GM23338 (cell line): ENCODE data around the gene MPRIP. TPM values are rescaled to one million over a fixed set of nuclear protein-coding genes. Genes with fewer than 3 reads are reported as not detected.

ENCODE experiments used
- ATAC-seq: fragments of 200-7000 bp; cut with Tn5 transposase; 3 replicates; pipeline ENCODE4 v1.9.1; 2020
- DNase-seq: peaks from one replicate; pipeline ENCODE4 v3.0.0-alpha.2; 2015; ENCODE audit warnings: low spot score
- H2AFZ ChIP-seq: fragments of 200-600 bp; sonication (generic); 2 replicates; pipeline ENCODE4 v1.8.0; 2016; ENCODE audit warnings: antibody characterized with exemption, mild to moderate bottlenecking, moderate library complexity
- H3F3A ChIP-seq: fragments of 200-600 bp; sonication (generic); replicated peaks from 2 replicates; pipeline ENCODE4 v1.8.0; 2017; ENCODE audit warnings: antibody characterized with exemption, mixed run types, low read depth
- H3K27ac ChIP-seq: fragments of 200-600 bp; sonication (generic); 2 replicates; pipeline ENCODE4 v1.6.1; 2016; ENCODE audit warnings: low read depth
- H3K27me3 ChIP-seq: fragments of 200-600 bp; sonication (generic); 2 replicates; pipeline ENCODE4 v1.8.0; 2016; ENCODE audit warnings: mild to moderate bottlenecking, mixed run types, moderate library complexity; ENCODE audit not compliant: insufficient read depth
- H3K36me3 ChIP-seq: fragments of 200-600 bp; sonication (generic); 2 replicates; pipeline ENCODE4 v1.8.0; 2016; ENCODE audit warnings: mild to moderate bottlenecking; ENCODE audit not compliant: insufficient read depth
- H3K4me1 ChIP-seq: fragments of 200-600 bp; sonication (generic); 2 replicates; pipeline ENCODE4 v1.8.0; 2016; ENCODE audit warnings: mild to moderate bottlenecking, moderate library complexity; ENCODE audit not compliant: insufficient read depth
- H3K4me2 ChIP-seq: fragments of 200-600 bp; sonication (generic); 2 replicates; pipeline ENCODE4 v1.7.1; 2017; ENCODE audit warnings: mixed run types
- H3K4me3 ChIP-seq: fragments of 200-600 bp; sonication (generic); 2 replicates; pipeline ENCODE4 v1.6.1; 2016; ENCODE audit warnings: mixed run types
- H3K79me2 ChIP-seq: fragments of 200-600 bp; sonication (generic); replicated peaks from 2 replicates; pipeline ENCODE4 v1.8.0; 2017; ENCODE audit warnings: mild to moderate bottlenecking; ENCODE audit not compliant: insufficient read depth
- H3K9me2 ChIP-seq: fragments of 200-600 bp; sonication (generic); 2 replicates; pipeline ENCODE4 v1.8.0; 2017; ENCODE audit not compliant: insufficient read depth
- H4K20me1 ChIP-seq: fragments of 200-600 bp; sonication (generic); replicated peaks from 2 replicates; pipeline ENCODE4 v1.8.0; 2017; ENCODE audit warnings: mild to moderate bottlenecking; ENCODE audit not compliant: insufficient read depth
- H3K27ac Mint-ChIP-seq: 2 replicates; pipeline ENCODE4 v1.8.0; 2020; ENCODE audit warnings: inconsistent platforms, mild to moderate bottlenecking, moderate library complexity, mixed read lengths
- H3K27me3 Mint-ChIP-seq: 3 replicates; pipeline ENCODE4 v1.8.0; 2022; ENCODE audit warnings: low read depth, mild to moderate bottlenecking, moderate library complexity, mixed read lengths, inconsistent platforms; ENCODE audit not compliant: insufficient read depth, poor library complexity
- H3K36me3 Mint-ChIP-seq: 3 replicates; pipeline ENCODE4 v1.8.0; 2021; ENCODE audit warnings: low read depth, mild to moderate bottlenecking, inconsistent platforms, moderate library complexity, mixed read lengths
- H3K4me1 Mint-ChIP-seq: 3 replicates; pipeline ENCODE4 v1.8.0; 2020; ENCODE audit warnings: mild to moderate bottlenecking, inconsistent platforms, mixed read lengths
- H3K4me3 Mint-ChIP-seq: 3 replicates; pipeline ENCODE4 v1.8.0; 2021; ENCODE audit warnings: moderate library complexity, mild to moderate bottlenecking, inconsistent platforms, mixed read lengths
- H3K9me3 Mint-ChIP-seq: 3 replicates; pipeline ENCODE4 v1.8.0; 2020; ENCODE audit warnings: moderate library complexity, mild to moderate bottlenecking, inconsistent platforms, mixed read lengths
- CREB1 ChIP-seq: fragments of 250-450 bp; sonication (Bioruptor Pico); IDR thresholded peaks from 2 replicates; pipeline ENCODE4 v1.5.0; 2020; ENCODE audit warnings: low read depth, mild to moderate bottlenecking, moderate library complexity
- CTCF ChIP-seq, 2 experiments: fragments of 200-600 bp in 1 of 2; sonication (generic) in 1 of 2; conservative IDR thresholded peaks; 2 replicates each; pipeline versions ENCODE4 v1.5.1 to v1.6.1; 2016 to 2017; ENCODE audit warnings: antibody characterized with exemption in 2 of 2, low read depth in 2 of 2, mild to moderate bottlenecking in 2 of 2, moderate library complexity in 1 of 2
- EZH2 ChIP-seq: fragments of 200-600 bp; sonication (generic); IDR thresholded peaks from one replicate; pipeline ENCODE4 v1.8.0; 2017; ENCODE audit warnings: antibody characterized with exemption, mild to moderate bottlenecking, low read depth; ENCODE audit not compliant: unreplicated experiment
- EZH2phosphoT487 ChIP-seq: fragments of 200-600 bp; sonication (generic); IDR thresholded peaks from one replicate; pipeline ENCODE4 v1.8.1; 2018; ENCODE audit warnings: antibody characterized with exemption; ENCODE audit not compliant: unreplicated experiment
- JUNB ChIP-seq: IDR thresholded peaks from one replicate; pipeline ENCODE4 v1.6.1; 2016; ENCODE audit warnings: antibody characterized with exemption; ENCODE audit not compliant: unreplicated experiment
- NANOG ChIP-seq: IDR thresholded peaks from 2 replicates; pipeline ENCODE4 v1.6.1; 2016; ENCODE audit warnings: antibody characterized with exemption, borderline replicate concordance
- POLR2AphosphoS5 ChIP-seq: IDR thresholded peaks from 2 replicates; pipeline ENCODE4 v1.6.1; 2016; ENCODE audit warnings: antibody characterized with exemption, low read depth
- REST ChIP-seq: IDR thresholded peaks from one replicate; pipeline ENCODE4 v1.6.1; 2018; ENCODE audit warnings: antibody characterized with exemption; ENCODE audit not compliant: unreplicated experiment
- STAT1 ChIP-seq: IDR thresholded peaks from one replicate; pipeline ENCODE4 v1.6.1; 2016; ENCODE audit warnings: antibody characterized with exemption; ENCODE audit not compliant: unreplicated experiment
- ZNF114 ChIP-seq: fragments of 250-450 bp; sonication (Bioruptor Pico); IDR thresholded peaks from 2 replicates; pipeline ENCODE4 v1.5.0; 2020; ENCODE audit warnings: mild to moderate bottlenecking, moderate library complexity
- ZNF331 ChIP-seq: fragments of 250-450 bp; sonication (Bioruptor Pico); IDR thresholded peaks from 2 replicates; pipeline ENCODE4 v1.5.0; 2020; ENCODE audit warnings: low read depth, mild to moderate bottlenecking, moderate library complexity
- ZNF462 ChIP-seq: fragments of 250-450 bp; sonication (Bioruptor Pico); IDR thresholded peaks from 2 replicates; pipeline ENCODE4 v1.5.0; 2020; ENCODE audit warnings: mild to moderate bottlenecking, moderate library complexity
- polyA plus RNA-seq: library from polyadenylated mRNA; unstranded; fragments of >200 nt; fragmentation: Nextera tagmentation; extraction: Ambion mirVana; gene quantifications from 2 replicates; pipeline ENCODE4 v1.2.1, GENCODE V29; 2016
- total RNA-seq: library from RNA; depleted of rRNA; stranded (reverse); fragments of >200 nt; shearing (Covaris generic); gene quantifications from 2 replicates; pipeline ENCODE4 v1.2.3, GENCODE V29; 2014
- TF ChIP-seq, protein P1 (sequence below): IDR thresholded peaks from 2 replicates; pipeline ENCODE4 v1.6.1; 2016; ENCODE audit warnings: antibody characterized with exemption

Gene MPRIP
- total and polyA plus RNA-seq, 2 experiments from 2014 or later: 39.3 to 113 TPM

DNA sequence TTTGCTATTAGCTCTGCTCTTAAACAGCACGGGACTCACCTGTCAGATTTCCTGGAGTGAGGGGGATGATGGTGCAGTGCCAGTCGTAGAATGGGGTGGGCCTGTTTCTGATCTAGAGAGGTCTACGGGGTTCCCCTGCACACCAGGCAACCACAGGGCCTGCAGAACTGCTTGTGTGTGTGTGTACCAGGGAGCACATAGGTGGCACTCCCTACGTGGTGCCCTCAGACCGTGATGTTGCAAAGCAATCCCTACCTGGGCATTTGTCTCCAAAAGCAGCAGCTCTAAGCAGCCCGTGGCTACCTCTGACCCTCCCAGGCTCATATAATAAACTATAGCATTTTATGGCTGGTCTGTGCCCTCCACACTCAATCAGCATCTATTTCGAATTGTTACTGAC, 38.5 kb downstream of the MPRIP start:
- Histone ChIP-seq H3F3A (no peaks in the 10 kb centered on the region), H3K36me3 (no peaks in the 10 kb centered on the region; the same call in 1 of the 2 replicates), H3K4me3 (no peak overlapping the region), H3K4me2 (no peak overlapping the region), H3K79me2 (peaks cover 29% of the 10 kb centered on the region), H2AFZ (no peak overlapping the region), H4K20me1 (peaks cover 9% of the 10 kb centered on the region), H3K27me3 (no peaks in the 10 kb centered on the region), H3K9me2 (no peaks in the 10 kb centered on the region), H3K4me1 (no peaks in the 10 kb centered on the region), H3K27ac (no peak overlapping the region)
- ATAC-seq (no peak), DNase-seq (no peak)
- TF ChIP-seq EZH2phosphoT487: no peak
- TF ChIP-seq, protein P1, sequence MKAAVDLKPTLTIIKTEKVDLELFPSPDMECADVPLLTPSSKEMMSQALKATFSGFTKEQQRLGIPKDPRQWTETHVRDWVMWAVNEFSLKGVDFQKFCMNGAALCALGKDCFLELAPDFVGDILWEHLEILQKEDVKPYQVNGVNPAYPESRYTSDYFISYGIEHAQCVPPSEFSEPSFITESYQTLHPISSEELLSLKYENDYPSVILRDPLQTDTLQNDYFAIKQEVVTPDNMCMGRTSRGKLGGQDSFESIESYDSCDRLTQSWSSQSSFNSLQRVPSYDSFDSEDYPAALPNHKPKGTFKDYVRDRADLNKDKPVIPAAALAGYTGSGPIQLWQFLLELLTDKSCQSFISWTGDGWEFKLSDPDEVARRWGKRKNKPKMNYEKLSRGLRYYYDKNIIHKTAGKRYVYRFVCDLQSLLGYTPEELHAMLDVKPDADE: no peak
- no peak for TF ChIP-seq ZNF462 (CRISPR knock-in tag)
- no peak for TF ChIP-seq EZH2
- TF ChIP-seq POLR2AphosphoS5: no peak
- TF ChIP-seq STAT1: no peak
- no peak for TF ChIP-seq CTCF (conservative IDR thresholded peaks at IDR 0.05; ENCODE audit: low read depth in 2 of 2)
- no peak for TF ChIP-seq NANOG
- TF ChIP-seq CREB1 (CRISPR knock-in tag): no peak
- no peak for TF ChIP-seq ZNF331 (CRISPR knock-in tag)
- TF ChIP-seq ZNF114: no peak
- TF ChIP-seq JUNB: no peak
- TF ChIP-seq REST: no peak
- no peaks in the 10 kb centered on the region for H3K4me1 Mint-ChIP-seq
- H3K36me3 Mint-ChIP-seq: peaks cover 9% of the 10 kb centered on the region; the same call in 2 of the 3 replicates
- H3K27ac Mint-ChIP-seq: no peak overlapping the region
- H3K27me3 Mint-ChIP-seq: peaks cover 7% of the 10 kb centered on the region
- H3K9me3 Mint-ChIP-seq: no peaks in the 10 kb centered on the region; the same call in 2 of the 3 replicates
- no peak overlapping the region for H3K4me3 Mint-ChIP-seq
